Measurements from ENCODE around the gene COX5A.

COX5A gene

GRCh38 chr15:74870436-74871215, 67.2 kb downstream of the COX5A start:
- Histone ChIP-seq H3K9me3 (ENCODE audit: insufficient read depth, low read depth, low read length) (no peaks in the 10 kb centered on the region), H3K79me2 (ENCODE audit: insufficient read depth, low read length) (peaks cover 65% of the 10 kb centered on the region), H3F3A (ENCODE audit: low read depth) (peaks cover 24% of the 10 kb centered on the region), H3K36me3 (ENCODE audit: insufficient read depth, low read length) (no peaks in the 10 kb centered on the region), H3K9me2 (replicated peaks; ENCODE audit: low read depth, low read length) (no peaks in the 10 kb centered on the region), H3K27me3 (ENCODE audit: insufficient read depth, low read length, poor library complexity, severe bottlenecking) (no peaks in the 10 kb centered on the region), H3K4me2 (ENCODE audit: low read depth, low read length, poor library complexity, severe bottlenecking) (peak overlapping the region; percentile 85), H3K4me3 (ENCODE audit: low read length, poor library complexity, severe bottlenecking) (peak overlapping the region; percentile 63), H2AFZ (ENCODE audit: low read length) (no peak overlapping the region), H4K20me1 (ENCODE audit: insufficient read depth, low read length, poor library complexity, severe bottlenecking) (peaks cover 45% of the 10 kb centered on the region), H3K4me1 (ENCODE audit: insufficient read depth, low read length, poor library complexity, severe bottlenecking) (peaks cover 65% of the 10 kb centered on the region), H3K9ac (ENCODE audit: low read depth, low read length, poor library complexity, severe bottlenecking) (peak overlapping the region; percentile 57)
- TF ChIP-seq EZH2phosphoT487 (IDR thresholded peaks at IDR 0.05; ENCODE audit: borderline replicate concordance) (no peak), CTCF (conservative IDR thresholded peaks at IDR 0.05; ENCODE audit: low read length) (no peak)
